OCI-LY3 (cell line): Measurements from ENCODE around the gene HOXA4.

Source experiments
- H2AFZ ChIP-seq: fragments of 200-600, 300-600 bp; shearing (Covaris generic); 2 replicates; pipeline ENCODE4 v1.6.0; 2014; ENCODE audit warnings: antibody characterized with exemption, low read depth, low read length
- H3K27ac ChIP-seq: fragments of 200-600, 300-600 bp; sonication (generic); 2 replicates; pipeline ENCODE4 v1.5.1; 2014; ENCODE audit warnings: mild to moderate bottlenecking, low read length, moderate library complexity, mixed read lengths
- H3K27me3 ChIP-seq: fragments of 200-600, 300-600 bp; sonication (generic); 2 replicates; pipeline ENCODE4 v1.6.1; 2014; ENCODE audit warnings: low read depth, low read length, mixed read lengths
- H3K36me3 ChIP-seq: fragments of 200-600, 300-600 bp; sonication (generic); replicated peaks from 2 replicates; pipeline ENCODE3; 2014; ENCODE audit warnings: low read depth, low read length, mixed read lengths
- H3K4me1 ChIP-seq: fragments of 300-600, 200-600 bp; sonication (generic); 2 replicates; pipeline ENCODE4 v1.6.1; 2014; ENCODE audit warnings: low read length, mixed read lengths
- H3K4me2 ChIP-seq: fragments of 200-600, 300-600 bp; sonication (generic); 2 replicates; pipeline ENCODE4 v1.6.1; 2014; ENCODE audit warnings: low read length, mixed read lengths
- H3K4me3 ChIP-seq: fragments of 300-600, 200-600 bp; sonication (generic); 2 replicates; pipeline ENCODE4 v1.5.1; 2014; ENCODE audit warnings: antibody characterized with exemption, mild to moderate bottlenecking, low read length, moderate library complexity
- H3K79me2 ChIP-seq: fragments of 300-600, 200-600 bp; shearing (Covaris generic); 2 replicates; pipeline ENCODE4 v1.6.1; 2014; ENCODE audit warnings: mild to moderate bottlenecking, low read length, mixed read lengths
- H3K9ac ChIP-seq: fragments of 300-600, 200-600 bp; shearing (Covaris generic); 2 replicates; pipeline ENCODE4 v1.6.0; 2014; ENCODE audit warnings: mild to moderate bottlenecking, low read length, moderate library complexity
- H3K9me3 ChIP-seq: fragments of 200-600, 300-600 bp; shearing (Covaris generic); 2 replicates; pipeline ENCODE4 v1.6.1; 2014; ENCODE audit warnings: low read length, mixed read lengths; ENCODE audit not compliant: insufficient read depth
- H4K20me1 ChIP-seq: fragments of 200-600, 300-600 bp; sonication (generic); 2 replicates; pipeline ENCODE4 v1.6.1; 2016; ENCODE audit warnings: low read length, mixed read lengths; ENCODE audit not compliant: insufficient read depth
- EZH2phosphoT487 ChIP-seq: fragments of 200-600 bp; shearing (Covaris generic); IDR thresholded peaks from 2 replicates; pipeline ENCODE4 v1.6.1; 2018; ENCODE audit warnings: antibody characterized with exemption, mixed run types, low read depth
- TF ChIP-seq, protein P1 (sequence below): fragments of 200-600, 300-600 bp; sonication (generic); IDR thresholded peaks from 2 replicates; pipeline ENCODE4 v1.5.1; 2014; ENCODE audit warnings: antibody characterized with exemption, low read length, low read depth

HOXA4 gene

DNA sequence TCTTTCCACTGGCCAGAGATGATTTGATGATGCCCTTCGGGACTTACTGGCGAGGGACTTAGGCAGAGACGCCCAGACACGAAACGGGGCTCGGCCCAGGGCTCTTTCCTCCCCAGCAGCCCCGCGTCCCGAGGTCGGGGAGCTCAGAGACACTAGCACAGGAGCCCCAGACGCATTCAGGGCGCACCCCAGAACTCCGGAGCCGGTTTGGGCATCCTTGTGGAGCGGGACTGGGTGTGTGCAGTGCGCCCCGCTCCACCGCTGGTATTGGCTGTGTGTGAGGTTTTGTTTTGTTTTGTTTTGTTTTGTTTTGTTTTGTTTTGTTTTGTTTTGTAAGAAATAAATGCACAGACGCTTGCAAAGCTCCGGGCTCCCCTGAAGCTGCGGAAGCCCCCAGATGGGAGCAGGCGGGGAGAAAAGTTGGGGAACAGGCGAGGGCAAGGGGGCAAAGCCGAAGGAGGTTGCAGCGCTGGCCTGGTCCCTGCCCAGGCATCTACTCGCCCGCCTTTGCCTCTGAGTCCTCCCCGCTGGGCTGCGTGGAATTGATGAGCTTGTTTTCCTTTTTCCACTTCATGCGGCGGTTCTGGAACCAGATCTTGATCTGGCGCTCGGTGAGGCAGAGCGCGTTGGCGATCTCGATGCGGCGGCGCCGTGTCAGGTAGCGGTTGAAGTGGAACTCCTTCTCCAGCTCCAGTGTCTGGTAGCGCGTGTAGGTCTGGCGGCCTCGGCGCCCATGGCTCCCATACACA is 14.8 kb upstream of the HOXA4 start:
- TF ChIP-seq EZH2phosphoT487 = no peak
- TF ChIP-seq, protein P1, sequence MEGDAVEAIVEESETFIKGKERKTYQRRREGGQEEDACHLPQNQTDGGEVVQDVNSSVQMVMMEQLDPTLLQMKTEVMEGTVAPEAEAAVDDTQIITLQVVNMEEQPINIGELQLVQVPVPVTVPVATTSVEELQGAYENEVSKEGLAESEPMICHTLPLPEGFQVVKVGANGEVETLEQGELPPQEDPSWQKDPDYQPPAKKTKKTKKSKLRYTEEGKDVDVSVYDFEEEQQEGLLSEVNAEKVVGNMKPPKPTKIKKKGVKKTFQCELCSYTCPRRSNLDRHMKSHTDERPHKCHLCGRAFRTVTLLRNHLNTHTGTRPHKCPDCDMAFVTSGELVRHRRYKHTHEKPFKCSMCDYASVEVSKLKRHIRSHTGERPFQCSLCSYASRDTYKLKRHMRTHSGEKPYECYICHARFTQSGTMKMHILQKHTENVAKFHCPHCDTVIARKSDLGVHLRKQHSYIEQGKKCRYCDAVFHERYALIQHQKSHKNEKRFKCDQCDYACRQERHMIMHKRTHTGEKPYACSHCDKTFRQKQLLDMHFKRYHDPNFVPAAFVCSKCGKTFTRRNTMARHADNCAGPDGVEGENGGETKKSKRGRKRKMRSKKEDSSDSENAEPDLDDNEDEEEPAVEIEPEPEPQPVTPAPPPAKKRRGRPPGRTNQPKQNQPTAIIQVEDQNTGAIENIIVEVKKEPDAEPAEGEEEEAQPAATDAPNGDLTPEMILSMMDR = no peak
- H3K79me2 ChIP-seq = peaks cover 12% of the 10 kb centered on the region
- no peaks in the 10 kb centered on the region for H3K9me3 ChIP-seq
- H3K4me1 ChIP-seq = peaks cover 9% of the 10 kb centered on the region; the same call in 1 of the 2 replicates
- no peaks in the 10 kb centered on the region for H3K36me3 ChIP-seq
- no peak overlapping the region for H3K4me3 ChIP-seq
- no peak overlapping the region for H3K9ac ChIP-seq
- H3K27me3 ChIP-seq = no peaks in the 10 kb centered on the region; the same call in 1 of the 2 replicates
- no peak overlapping the region for H2AFZ ChIP-seq
- no peaks in the 10 kb centered on the region for H4K20me1 ChIP-seq
- H3K27ac ChIP-seq = no peak overlapping the region
- no peak overlapping the region for H3K4me2 ChIP-seq

GRCh38 chr7:27144781-27145164 is 14.2 kb upstream of the HOXA4 start:
- Histone ChIP-seq H2AFZ (no peak overlapping the region), H3K79me2 (peaks cover 7% of the 10 kb centered on the region), H3K4me2 (no peak overlapping the region)

DNA sequence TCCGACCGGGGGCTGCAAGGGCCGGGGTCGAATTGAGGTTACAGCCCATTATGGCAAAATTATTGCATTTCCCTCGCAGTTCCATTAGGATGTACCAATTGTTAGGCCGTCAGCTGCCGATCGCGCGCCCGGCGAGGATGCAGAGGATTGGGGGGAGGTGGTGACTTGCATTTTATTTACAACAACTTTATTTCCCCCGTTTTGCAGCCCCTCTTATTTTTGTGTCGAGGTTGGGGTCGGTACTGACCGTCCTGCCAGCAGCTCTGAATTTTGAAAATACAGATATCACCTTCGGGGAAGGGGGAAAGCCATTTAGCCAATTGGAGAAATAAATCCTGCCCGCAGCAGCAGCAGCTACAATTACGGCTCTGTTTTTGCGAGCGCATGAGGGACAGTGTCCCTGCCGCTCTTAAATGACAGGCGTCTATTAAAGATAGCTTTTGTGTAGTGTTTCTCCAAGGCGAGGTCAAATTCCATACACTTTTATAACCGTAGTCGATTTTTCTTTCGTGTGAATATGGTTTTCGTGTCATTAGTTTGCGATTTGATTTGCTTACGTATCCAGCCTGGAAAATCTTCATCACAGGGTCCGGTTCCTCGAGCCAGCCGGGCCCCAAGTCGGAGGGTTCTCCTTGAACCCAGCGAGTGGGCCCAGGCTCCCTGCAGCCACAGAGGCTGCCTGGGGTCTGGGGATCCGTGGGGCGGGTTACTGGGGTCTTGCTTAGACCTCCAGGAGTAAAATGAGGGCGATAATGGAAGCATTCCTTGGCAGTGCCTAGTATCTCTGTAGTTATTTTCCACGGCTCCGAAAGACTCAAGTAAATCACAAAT is 13.6 kb upstream of the HOXA4 start:
- H2AFZ ChIP-seq = no peak overlapping the region
- H3K9me3 ChIP-seq = no peaks in the 10 kb centered on the region
- no peaks in the 10 kb centered on the region for H3K36me3 ChIP-seq
- H3K4me3 ChIP-seq = no peak overlapping the region
- H4K20me1 ChIP-seq = no peaks in the 10 kb centered on the region
- peaks cover 1% of the 10 kb centered on the region for H3K79me2 ChIP-seq
- peaks cover 5% of the 10 kb centered on the region; the same call in 1 of the 2 replicates for H3K4me1 ChIP-seq
- no peaks in the 10 kb centered on the region; the same call in 1 of the 2 replicates for H3K27me3 ChIP-seq
- TF ChIP-seq, protein P1 = no peak
- TF ChIP-seq EZH2phosphoT487 = no peak
- H3K4me2 ChIP-seq = peak overlapping the region; percentile 31; the same call in 1 of the 2 replicates
- no peak overlapping the region for H3K9ac ChIP-seq
- no peak overlapping the region for H3K27ac ChIP-seq

More at GRCh38 chr7:27144781-27145164, 14.2 kb upstream of the HOXA4 start:
- H3K9me3 ChIP-seq = no peaks in the 10 kb centered on the region
- H3K27ac ChIP-seq = no peak overlapping the region
- no peak overlapping the region for H3K4me3 ChIP-seq
- peaks cover 9% of the 10 kb centered on the region; the same call in 1 of the 2 replicates for H3K4me1 ChIP-seq
- H3K27me3 ChIP-seq = no peaks in the 10 kb centered on the region; the same call in 1 of the 2 replicates
- no peak overlapping the region for H3K9ac ChIP-seq
- H4K20me1 ChIP-seq = no peaks in the 10 kb centered on the region
- TF ChIP-seq, protein P1 = no peak
- TF ChIP-seq EZH2phosphoT487 = no peak
- no peaks in the 10 kb centered on the region for H3K36me3 ChIP-seq
